VCaP (cell line): ENCODE measurements around the gene KIFC3.

Experiments used
- H3K27ac ChIP-seq: fragments of 450-650 bp; 2 replicates; pipeline ENCODE4 v1.5.1; 2017
- CTCF ChIP-seq: fragments of 450-650 bp; conservative IDR thresholded peaks from 2 replicates; pipeline ENCODE4 v1.5.1; 2017; ENCODE audit warnings: mild to moderate bottlenecking, moderate library complexity

The KIFC3 gene

GRCh38 chr16:57828272-57829161 lies 26.2 kb upstream of the KIFC3 start:
- no peak overlapping the region for H3K27ac ChIP-seq
- no peak for TF ChIP-seq CTCF

GRCh38 chr16:57826706-57827625 lies 24.7 kb upstream of the KIFC3 start:
- no peak for TF ChIP-seq CTCF
- no peak overlapping the region for H3K27ac ChIP-seq

- no peak overlapping the region for H3K27ac ChIP-seq
- no peak for TF ChIP-seq CTCF
Observed at GRCh38 chr16:57826052-57826451, 23.8 kb upstream of the KIFC3 start.

GRCh38 chr16:57825298-57826044 lies 23.2 kb upstream of the KIFC3 start:
- no peak for TF ChIP-seq CTCF
- no peak overlapping the region for H3K27ac ChIP-seq

GRCh38 chr16:57824888-57825287 lies 22.6 kb upstream of the KIFC3 start:
- H3K27ac ChIP-seq = no peak overlapping the region
- TF ChIP-seq CTCF = no peak

GRCh38 chr16:57823836-57824235 lies 21.5 kb upstream of the KIFC3 start:
- no peak for TF ChIP-seq CTCF
- H3K27ac ChIP-seq = no peak overlapping the region
